Fibroblast of lung (primary cell): ENCODE results near the gene ARHGAP45. TPM values are rescaled to one million over a fixed set of nuclear protein-coding genes. Genes with fewer than 3 reads are reported as not detected.

Experiments
- DNase-seq, 2 donors: peaks; one replicate each; pipeline versions ENCODE4 v3.0.0 to v3.0.0-alpha.2; 2010; ENCODE audit warnings: low read depth in 2 of 2
- H2AFZ ChIP-seq: 2 replicates; pipeline ENCODE4 v1.5.1; 2012; ENCODE audit warnings: low read length, control low read depth, inconsistent platforms
- H3K27ac ChIP-seq: 2 replicates; pipeline ENCODE4 v1.5.1; 2011; ENCODE audit warnings: low read length, control low read depth; ENCODE audit not compliant: insufficient read depth
- H3K27me3 ChIP-seq: 2 replicates; pipeline ENCODE4 v1.5.1; 2011; ENCODE audit warnings: mild to moderate bottlenecking, low read length; ENCODE audit not compliant: control insufficient read depth, insufficient read depth
- H3K36me3 ChIP-seq: 2 replicates; pipeline ENCODE4 v1.5.1; 2011; ENCODE audit warnings: low read length; ENCODE audit not compliant: control insufficient read depth, insufficient read depth
- H3K4me1 ChIP-seq: 2 replicates; pipeline ENCODE4 v1.5.1; 2011; ENCODE audit warnings: low read length; ENCODE audit not compliant: control insufficient read depth, insufficient read depth; ENCODE audit errors: extremely low read depth
- H3K4me2 ChIP-seq: 2 replicates; pipeline ENCODE4 v1.5.1; 2011; ENCODE audit warnings: low read length, control low read depth; ENCODE audit not compliant: insufficient read depth; ENCODE audit errors: extremely low read depth
- H3K4me3 ChIP-seq, 4 experiments: fragments of 200-600 bp in 1 of 4; sonication (generic) in 1 of 4; replicated peaks in 1 of 4; 2 replicates each; pipeline ENCODE4 v1.5.1; 2011 to 2016; ENCODE audit warnings: low read length in 4 of 4, low read depth in 3 of 4, mild to moderate bottlenecking in 3 of 4, control low read depth in 2 of 4, inconsistent platforms in 1 of 4, mixed read lengths in 1 of 4; ENCODE audit not compliant: insufficient read depth in 1 of 4; ENCODE audit errors: control extremely low read depth in 1 of 4
- H3K79me2 ChIP-seq: 2 replicates; pipeline ENCODE4 v1.5.1; 2012; ENCODE audit warnings: mild to moderate bottlenecking, low read length, inconsistent platforms; ENCODE audit not compliant: control insufficient read depth, insufficient read depth
- H3K9ac ChIP-seq: 2 replicates; pipeline ENCODE4 v1.5.1; 2011; ENCODE audit warnings: mild to moderate bottlenecking, low read length, control low read depth; ENCODE audit not compliant: insufficient read depth
- H3K9me3 ChIP-seq: 2 replicates; pipeline ENCODE4 v1.5.1; 2012; ENCODE audit warnings: low read depth, low read length; ENCODE audit not compliant: control insufficient read depth, insufficient read depth
- H4K20me1 ChIP-seq: 2 replicates; pipeline ENCODE4 v1.5.1; 2011; ENCODE audit warnings: low read length; ENCODE audit not compliant: control insufficient read depth, insufficient read depth; ENCODE audit errors: extremely low read depth
- EZH2 ChIP-seq: IDR thresholded peaks from 2 replicates; pipeline ENCODE4 v1.5.1; 2012; ENCODE audit warnings: low read length, control low read depth, mild to moderate bottlenecking; ENCODE audit errors: missing control alignments
- polyA plus RNA-seq, 2 donors: library from polyadenylated mRNA; depleted of rRNA in 1 of 2; stranded (reverse) in 1 of 2; unstranded in 1 of 2; fragments of >200 nt; gene quantifications; 2 replicates each; pipeline ENCODE4 v1.2.1, GENCODE V29; 2011 to 2012; ENCODE audit warnings: missing spikeins in 1 of 2
- total RNA-seq: library from RNA; depleted of rRNA; stranded (reverse); fragments of >200 nt; gene quantifications from 2 replicates; pipeline ENCODE4 v1.2.1, GENCODE V29; 2014
- TF ChIP-seq, protein P1 (sequence below), 2 donors: IDR thresholded peaks in 1 of 2; conservative IDR thresholded peaks in 1 of 2; 1 replicate in 1 of 2; 2 replicates in 1 of 2; pipeline ENCODE4 v1.5.1; 2011 to 2012; ENCODE audit warnings: low read length in 2 of 2, control low read depth in 1 of 2, inconsistent platforms in 1 of 2, low read depth in 1 of 2, mild to moderate bottlenecking in 1 of 2

The ARHGAP45 gene
- total and polyA plus RNA-seq, 2 donors (not counting 1 experiment from before 2014, with no cell fraction given): 0.42 to 1.8 TPM

DNA sequence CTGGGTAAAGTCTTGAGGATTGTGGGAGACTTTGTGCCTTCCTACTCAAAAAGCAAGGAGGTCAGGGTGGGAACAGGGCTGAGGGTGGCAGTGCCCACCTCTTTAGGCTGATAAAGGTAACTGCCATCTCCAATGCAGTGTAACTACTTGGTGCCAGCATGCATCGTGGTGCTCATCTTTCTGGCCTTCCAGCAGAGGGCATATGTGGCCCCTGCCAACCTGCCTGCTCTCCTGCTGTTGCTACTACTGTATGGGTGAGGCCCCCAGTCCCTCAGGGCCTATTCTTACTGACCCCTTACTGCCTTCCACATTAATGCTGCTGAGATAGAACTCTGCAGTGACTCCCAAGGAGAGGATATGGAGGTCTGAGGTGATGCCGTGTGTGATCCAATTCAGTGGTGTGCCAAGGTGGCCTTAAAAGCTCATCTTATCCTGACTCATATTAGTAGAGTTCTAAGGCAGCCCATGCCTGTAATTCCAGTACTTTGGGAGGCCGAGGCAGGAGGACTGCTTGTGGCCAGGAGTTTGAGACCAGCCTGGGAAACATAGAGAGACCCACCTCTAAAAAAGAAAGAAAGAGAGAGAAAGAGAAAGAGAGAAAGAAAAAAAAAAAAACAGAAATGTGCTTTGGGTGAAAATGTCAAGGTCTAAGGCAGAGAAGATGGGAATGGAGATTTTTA lies 9.7 kb upstream of the ARHGAP45 start:
- Histone ChIP-seq H3K4me3 (no peak overlapping the region), H3K4me1 (no peaks in the 10 kb centered on the region), H3K27me3 (no peaks in the 10 kb centered on the region), H3K4me2 (no peak overlapping the region), H3K9me3 (peaks cover 5% of the 10 kb centered on the region), H3K36me3 (no peaks in the 10 kb centered on the region), H2AFZ (no peak overlapping the region), H4K20me1 (no peaks in the 10 kb centered on the region), H3K27ac (no peak overlapping the region), H3K9ac (no peak overlapping the region), H3K79me2 (no peaks in the 10 kb centered on the region)
- TF ChIP-seq, protein P1, sequence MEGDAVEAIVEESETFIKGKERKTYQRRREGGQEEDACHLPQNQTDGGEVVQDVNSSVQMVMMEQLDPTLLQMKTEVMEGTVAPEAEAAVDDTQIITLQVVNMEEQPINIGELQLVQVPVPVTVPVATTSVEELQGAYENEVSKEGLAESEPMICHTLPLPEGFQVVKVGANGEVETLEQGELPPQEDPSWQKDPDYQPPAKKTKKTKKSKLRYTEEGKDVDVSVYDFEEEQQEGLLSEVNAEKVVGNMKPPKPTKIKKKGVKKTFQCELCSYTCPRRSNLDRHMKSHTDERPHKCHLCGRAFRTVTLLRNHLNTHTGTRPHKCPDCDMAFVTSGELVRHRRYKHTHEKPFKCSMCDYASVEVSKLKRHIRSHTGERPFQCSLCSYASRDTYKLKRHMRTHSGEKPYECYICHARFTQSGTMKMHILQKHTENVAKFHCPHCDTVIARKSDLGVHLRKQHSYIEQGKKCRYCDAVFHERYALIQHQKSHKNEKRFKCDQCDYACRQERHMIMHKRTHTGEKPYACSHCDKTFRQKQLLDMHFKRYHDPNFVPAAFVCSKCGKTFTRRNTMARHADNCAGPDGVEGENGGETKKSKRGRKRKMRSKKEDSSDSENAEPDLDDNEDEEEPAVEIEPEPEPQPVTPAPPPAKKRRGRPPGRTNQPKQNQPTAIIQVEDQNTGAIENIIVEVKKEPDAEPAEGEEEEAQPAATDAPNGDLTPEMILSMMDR (conservative IDR thresholded peaks at IDR 0.05 in 1 of 2, IDR thresholded peaks at IDR 0.05 in 1 of 2; ENCODE audit: low read depth in 1 of 2, low read length in 2 of 2): no peak
- no peak for TF ChIP-seq EZH2
- peak; percentile 67 to 80 for DNase-seq

DNA sequence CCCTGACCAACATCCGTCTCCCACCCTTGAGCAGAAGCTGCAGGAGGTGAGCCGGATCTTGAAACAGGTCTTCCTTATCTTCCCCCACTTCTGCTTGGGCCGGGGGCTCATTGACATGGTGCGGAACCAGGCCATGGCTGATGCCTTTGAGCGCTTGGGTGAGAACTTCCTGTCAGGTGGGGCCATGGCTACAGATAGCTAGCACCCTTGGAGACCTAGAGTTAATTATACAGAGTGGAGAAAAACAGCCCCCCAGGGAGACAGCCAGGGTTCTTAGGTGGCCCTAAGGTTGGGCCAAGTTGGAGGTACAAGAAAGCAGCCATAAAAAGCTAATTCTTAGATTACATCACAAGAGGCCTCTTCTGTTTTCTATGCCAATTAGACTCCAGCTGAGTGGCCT lies 8.9 kb upstream of the ARHGAP45 start:
- no peak overlapping the region for H3K4me2 ChIP-seq
- no peak overlapping the region for H3K27ac ChIP-seq

DNA sequence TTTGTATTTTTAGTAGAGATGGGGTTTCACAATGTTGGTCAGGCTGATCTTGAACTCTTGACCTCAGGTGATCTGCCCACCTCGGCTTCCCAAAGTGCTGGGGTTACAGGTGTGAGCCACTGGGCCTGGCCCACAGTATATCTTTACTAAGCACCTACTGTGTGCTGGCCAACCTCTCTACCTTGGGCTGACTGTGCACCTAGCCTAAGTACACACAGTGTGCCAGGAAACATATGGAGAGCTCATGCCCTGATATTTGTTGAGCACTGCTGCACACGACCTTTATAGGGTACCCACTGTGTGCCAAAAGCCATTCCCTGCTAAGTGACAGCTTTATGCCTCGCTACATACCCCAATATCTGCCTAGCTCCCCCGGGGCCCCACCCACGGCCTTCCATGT lies 6.3 kb upstream of the ARHGAP45 start:
- Histone ChIP-seq H3K9me3 (peaks cover 5% of the 10 kb centered on the region), H3K36me3 (no peaks in the 10 kb centered on the region), H4K20me1 (no peaks in the 10 kb centered on the region), H3K9ac (no peak overlapping the region), H3K79me2 (no peaks in the 10 kb centered on the region), H3K27ac (no peak overlapping the region), H3K4me2 (no peak overlapping the region), H3K4me1 (no peaks in the 10 kb centered on the region), H3K27me3 (no peaks in the 10 kb centered on the region), H3K4me3 (no peak overlapping the region), H2AFZ (no peak overlapping the region)
- no peak for DNase-seq
- TF ChIP-seq EZH2: no peak
- TF ChIP-seq, protein P1 (conservative IDR thresholded peaks at IDR 0.05 in 1 of 2, IDR thresholded peaks at IDR 0.05 in 1 of 2; ENCODE audit: low read depth in 1 of 2, low read length in 2 of 2): no peak

More for the DNA sequence above, 8.9 kb upstream of the ARHGAP45 start:
- Histone ChIP-seq H2AFZ (no peak overlapping the region), H3K79me2 (no peaks in the 10 kb centered on the region), H3K9ac (no peak overlapping the region), H3K4me3 (no peak overlapping the region), H3K9me3 (peaks cover 5% of the 10 kb centered on the region), H3K36me3 (no peaks in the 10 kb centered on the region), H4K20me1 (no peaks in the 10 kb centered on the region), H3K4me1 (no peaks in the 10 kb centered on the region), H3K27me3 (no peaks in the 10 kb centered on the region)
- no peak for TF ChIP-seq EZH2
- TF ChIP-seq, protein P1 (conservative IDR thresholded peaks at IDR 0.05 in 1 of 2, IDR thresholded peaks at IDR 0.05 in 1 of 2; ENCODE audit: low read depth in 1 of 2, low read length in 2 of 2): no peak
- no peak for DNase-seq
